Coronary artery (tissue), 2 donors: ENCODE measurements around the gene MRPS34.
A peak's percentile ranks its signal among the peaks of the same experiment; 100 is the strongest.

Source experiments
- DNase-seq: peaks from one replicate; pipeline ENCODE4 v3.0.0-alpha.2; 2017; ENCODE audit warnings: low spot score
- H3K27ac ChIP-seq, 2 donors: fragments of 200-600 bp; sonication (generic); one replicate each; pipeline ENCODE4 v1.5.1; 2016 to 2019
- H3K4me3 ChIP-seq: fragments of 200-600 bp; sonication (generic); 2 replicates; pipeline ENCODE4 v1.5.1; 2016; ENCODE audit warnings: mild to moderate bottlenecking, moderate library complexity
- CTCF ChIP-seq: fragments of 200-600 bp; sonication (generic); IDR thresholded peaks from one replicate; pipeline ENCODE4 v1.5.1; 2019; ENCODE audit warnings: antibody characterized with exemption

The MRPS34 gene

DNA sequence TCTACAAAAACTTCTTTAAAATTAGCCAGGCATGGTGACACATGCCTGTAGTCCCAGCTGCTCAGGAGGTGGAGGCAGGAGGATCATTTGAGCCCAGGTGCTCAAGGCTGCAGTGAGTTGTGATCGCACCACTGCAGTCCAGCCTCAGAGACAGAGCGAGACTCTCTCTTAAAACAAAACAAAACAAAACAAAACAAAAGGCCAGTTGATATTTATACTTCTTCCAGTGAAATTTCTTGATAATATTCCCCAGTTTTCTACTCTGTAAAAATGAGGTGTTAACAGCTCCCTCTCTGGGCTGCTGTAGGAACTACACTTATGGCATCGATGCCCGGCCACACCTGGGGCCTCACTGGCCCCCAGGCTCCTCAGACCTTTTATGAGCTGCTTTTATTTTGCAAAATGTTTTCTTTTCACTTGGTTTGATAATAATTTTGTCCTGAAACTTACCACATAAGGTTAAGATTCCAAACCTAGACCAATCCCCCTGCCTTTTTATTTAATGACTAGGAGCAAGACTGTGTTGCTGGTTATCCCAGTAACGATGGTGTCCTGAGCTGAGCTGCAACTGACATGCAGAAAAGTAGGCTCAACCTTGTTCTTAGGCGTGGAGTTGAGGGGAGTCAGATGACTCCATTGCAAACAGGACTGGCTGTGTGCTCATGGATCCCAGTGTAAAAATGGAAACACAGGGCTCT is 49.3 kb downstream of the MRPS34 start:
- TF ChIP-seq CTCF: peak; percentile 41
- Histone ChIP-seq H3K4me3 (no peak overlapping the region), H3K27ac (peak overlapping the region in 1 of 2 donors; percentile 40)
- no peak for DNase-seq
